ENCODE results near the gene TRIM65. TPM values are rescaled to one million over a fixed set of nuclear protein-coding genes. Genes with fewer than 3 reads are reported as not detected.

Gene TRIM65
- total and polyA plus RNA-seq, 2 experiments from 2014 or later: 12.5 to 16.8 TPM

DNA sequence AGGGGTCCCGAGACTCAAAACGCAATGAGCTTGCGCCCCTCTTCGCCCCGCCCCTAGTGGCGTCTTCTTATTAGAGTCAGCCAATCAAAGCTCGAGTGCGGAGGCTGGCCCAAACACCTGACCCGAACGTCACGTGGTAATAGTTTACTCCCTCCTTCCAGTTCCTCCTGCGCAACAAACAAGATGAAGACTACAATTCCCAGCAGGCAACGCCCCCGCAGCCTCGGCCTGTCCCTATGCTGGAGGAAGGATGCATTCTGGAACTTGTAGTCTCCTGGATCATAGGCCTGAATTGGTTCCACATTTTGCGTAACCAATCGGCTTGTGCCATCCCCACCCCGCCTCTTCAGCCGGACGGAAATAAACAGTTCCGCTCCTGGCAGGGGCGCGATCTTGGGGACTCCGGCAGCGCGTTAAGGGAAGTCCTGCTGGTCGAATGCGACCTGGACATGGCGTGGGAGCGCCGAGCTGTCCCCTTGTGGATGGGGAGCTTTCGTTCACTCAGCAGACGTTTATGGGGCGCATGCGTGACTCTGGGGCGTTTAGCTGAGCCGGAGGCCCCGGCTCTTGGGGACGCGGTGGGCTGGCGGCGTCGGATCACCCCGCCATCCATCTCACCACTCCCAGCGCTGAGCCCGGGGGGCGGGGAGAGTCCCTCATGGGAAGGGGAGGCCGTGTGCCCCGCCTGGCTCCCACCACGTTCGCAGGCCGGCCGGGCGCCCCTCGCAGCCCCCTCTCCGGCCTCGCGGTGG lies 41.3 kb downstream of the TRIM65 start, which contains the start of gene WBP2:
TSS of gene WBP2 (minus strand) at position 26 of the 752 bp plus-strand sequence. CDS start 38 bp downstream, outside the sequence.
- H3K4me2 ChIP-seq: peak within 1 kb of the TSS; percentile 91
- no peaks in the 10 kb centered on the region for H4K20me1 ChIP-seq (ENCODE audit: insufficient read depth, poor library complexity, severe bottlenecking)
- peak; percentile 100 for DNase-seq (ENCODE audit: low spot score)
- TF ChIP-seq, protein P1, sequence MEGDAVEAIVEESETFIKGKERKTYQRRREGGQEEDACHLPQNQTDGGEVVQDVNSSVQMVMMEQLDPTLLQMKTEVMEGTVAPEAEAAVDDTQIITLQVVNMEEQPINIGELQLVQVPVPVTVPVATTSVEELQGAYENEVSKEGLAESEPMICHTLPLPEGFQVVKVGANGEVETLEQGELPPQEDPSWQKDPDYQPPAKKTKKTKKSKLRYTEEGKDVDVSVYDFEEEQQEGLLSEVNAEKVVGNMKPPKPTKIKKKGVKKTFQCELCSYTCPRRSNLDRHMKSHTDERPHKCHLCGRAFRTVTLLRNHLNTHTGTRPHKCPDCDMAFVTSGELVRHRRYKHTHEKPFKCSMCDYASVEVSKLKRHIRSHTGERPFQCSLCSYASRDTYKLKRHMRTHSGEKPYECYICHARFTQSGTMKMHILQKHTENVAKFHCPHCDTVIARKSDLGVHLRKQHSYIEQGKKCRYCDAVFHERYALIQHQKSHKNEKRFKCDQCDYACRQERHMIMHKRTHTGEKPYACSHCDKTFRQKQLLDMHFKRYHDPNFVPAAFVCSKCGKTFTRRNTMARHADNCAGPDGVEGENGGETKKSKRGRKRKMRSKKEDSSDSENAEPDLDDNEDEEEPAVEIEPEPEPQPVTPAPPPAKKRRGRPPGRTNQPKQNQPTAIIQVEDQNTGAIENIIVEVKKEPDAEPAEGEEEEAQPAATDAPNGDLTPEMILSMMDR (IDR thresholded peaks at IDR 0.05; ENCODE audit: poor library complexity): peak; percentile 61
- no peak for TF ChIP-seq EZH2 (IDR thresholded peaks at IDR 0.05; ENCODE audit: borderline replicate concordance)
- H3K4me1 ChIP-seq (ENCODE audit: insufficient read depth): peaks cover 5% of the 10 kb centered on the region
- H3K9me2 ChIP-seq (replicated peaks; ENCODE audit: insufficient read depth): no peaks in the 10 kb centered on the region
- peaks cover 24% of the 10 kb centered on the region for H3K79me2 ChIP-seq
- H3K4me3 ChIP-seq: peak within 1 kb of the TSS; percentile 38
- H2AFZ ChIP-seq: peak within 1 kb of the TSS; percentile 23
- H3K9me3 ChIP-seq (ENCODE audit: low read depth): no peaks in the 10 kb centered on the region
- no peaks in the 10 kb centered on the region for H3K36me3 ChIP-seq (replicated peaks; ENCODE audit: insufficient read depth, low read depth)
- H3K27me3 ChIP-seq: no peaks in the 10 kb centered on the region
- H3K27ac ChIP-seq: peak within 1 kb of the TSS; percentile 91
- WGBS (ENCODE audit: low lambda C conversion rate, missing lambda C conversion rate): 1% methylated on average over 47 of the region's 58 CpGs

DNA sequence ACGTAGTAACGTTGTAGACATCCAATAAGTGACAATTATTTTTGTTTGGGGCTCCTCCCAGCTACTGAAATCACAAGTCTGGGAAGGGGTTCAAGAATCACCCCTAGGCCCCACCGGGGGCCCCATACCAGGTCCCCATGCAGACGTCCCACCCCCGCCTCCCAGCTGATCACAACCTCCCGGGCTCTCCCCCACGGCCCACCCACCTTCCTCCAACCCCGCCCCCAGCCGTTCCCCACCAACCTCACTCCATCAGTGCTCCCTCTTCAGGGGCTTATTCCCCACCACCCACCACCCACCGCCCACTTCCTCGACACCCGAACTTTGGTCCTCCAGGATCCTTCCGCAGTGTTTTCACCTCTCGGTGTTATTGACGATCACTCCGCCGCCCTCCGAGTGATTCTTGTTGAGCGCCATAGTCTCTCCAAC lies 41.9 kb downstream of the TRIM65 start:
- under 1% methylated on average over 12 of the region's 19 CpGs for WGBS (ENCODE audit: low lambda C conversion rate, missing lambda C conversion rate)
- no peaks in the 10 kb centered on the region for H3K9me3 ChIP-seq (ENCODE audit: low read depth)
- no peak for DNase-seq (ENCODE audit: low spot score)
- H3K79me2 ChIP-seq: peaks cover 24% of the 10 kb centered on the region
- TF ChIP-seq EZH2 (IDR thresholded peaks at IDR 0.05; ENCODE audit: borderline replicate concordance) (no peak), EZH2phosphoT487 (IDR thresholded peaks at IDR 0.05; ENCODE audit: low read depth, severe bottlenecking, unreplicated experiment) (no peak)
- TF ChIP-seq, protein P1 (IDR thresholded peaks at IDR 0.05; ENCODE audit: poor library complexity): peak; percentile 13
- no peak overlapping the region for H2AFZ ChIP-seq
- H4K20me1 ChIP-seq (ENCODE audit: insufficient read depth, poor library complexity, severe bottlenecking): no peaks in the 10 kb centered on the region
- peaks cover 5% of the 10 kb centered on the region for H3K4me1 ChIP-seq (ENCODE audit: insufficient read depth)
- H3K4me2 ChIP-seq: peak overlapping the region; percentile 87
- H3K4me3 ChIP-seq: peak overlapping the region; percentile 38
- no peaks in the 10 kb centered on the region for H3K27me3 ChIP-seq
- H3K27ac ChIP-seq: peak overlapping the region; percentile 81
- H3K36me3 ChIP-seq (replicated peaks; ENCODE audit: insufficient read depth, low read depth): no peaks in the 10 kb centered on the region
- H3K9me2 ChIP-seq (replicated peaks; ENCODE audit: insufficient read depth): no peaks in the 10 kb centered on the region

DNA sequence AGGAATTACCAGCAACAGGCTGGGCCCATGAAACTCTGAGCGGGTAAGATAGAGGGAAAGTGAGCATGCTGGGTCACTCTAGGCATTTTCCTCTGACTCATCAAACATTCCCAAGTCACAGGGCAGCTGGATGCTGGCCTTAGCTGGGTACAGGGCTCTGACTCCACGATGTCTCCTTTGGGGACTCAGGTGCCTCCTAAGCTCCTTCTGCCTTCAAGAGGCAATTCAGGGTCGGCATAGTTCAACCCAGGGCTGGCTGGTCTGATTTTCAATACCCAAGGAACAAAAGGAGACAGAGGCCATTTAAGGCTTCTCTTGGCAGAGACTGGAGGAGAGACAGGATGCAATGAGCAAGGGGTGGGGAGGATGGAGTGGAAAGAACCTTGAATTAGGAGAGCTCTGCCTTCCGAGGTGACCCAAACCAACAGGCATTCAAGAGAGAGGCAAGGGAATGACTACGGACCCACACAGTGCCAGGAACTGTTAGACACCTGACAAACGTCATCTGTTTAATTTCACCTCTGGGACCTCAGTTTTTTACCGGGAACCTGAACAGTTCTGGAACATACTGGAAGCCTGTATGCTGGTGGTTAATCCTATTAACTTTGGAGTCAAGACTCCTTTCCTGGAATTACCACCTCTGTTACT lies 42.5 kb downstream of the TRIM65 start:
- peak; percentile 71 for DNase-seq (ENCODE audit: low spot score)

More for the DNA sequence above, 42.5 kb downstream of the TRIM65 start:
- TF ChIP-seq, protein P1 (IDR thresholded peaks at IDR 0.05; ENCODE audit: poor library complexity): no peak
- TF ChIP-seq EZH2 (IDR thresholded peaks at IDR 0.05; ENCODE audit: borderline replicate concordance): no peak
- TF ChIP-seq EZH2phosphoT487 (IDR thresholded peaks at IDR 0.05; ENCODE audit: low read depth, severe bottlenecking, unreplicated experiment): no peak
- Histone ChIP-seq H3K27ac (peak overlapping the region; percentile 81), H2AFZ (no peak overlapping the region), H3K9me2 (replicated peaks; ENCODE audit: insufficient read depth) (no peaks in the 10 kb centered on the region), H4K20me1 (ENCODE audit: insufficient read depth, poor library complexity, severe bottlenecking) (no peaks in the 10 kb centered on the region), H3K36me3 (replicated peaks; ENCODE audit: insufficient read depth, low read depth) (no peaks in the 10 kb centered on the region), H3K9me3 (ENCODE audit: low read depth) (no peaks in the 10 kb centered on the region), H3K79me2 (peaks cover 24% of the 10 kb centered on the region), H3K4me1 (ENCODE audit: insufficient read depth) (peaks cover 5% of the 10 kb centered on the region), H3K27me3 (no peaks in the 10 kb centered on the region), H3K4me3 (peak overlapping the region; percentile 38), H3K4me2 (peak overlapping the region; percentile 87)
- WGBS (ENCODE audit: low lambda C conversion rate, missing lambda C conversion rate): 48% methylated on average over 7 of the region's 7 CpGs

All from hepatocyte (in vitro differentiated cells).